HG03039 (cell line): ENCODE measurements around the gene TSLP.
A peak's percentile ranks its signal among the peaks of the same experiment; 100 is the strongest.

Experiments used
- ATAC-seq: cut with Tn5 transposase; IDR thresholded peaks from one replicate; pipeline ENCODE4 v1.9.1; 2021; ENCODE audit warnings: mild to moderate bottlenecking, moderate library complexity; ENCODE audit not compliant: unreplicated experiment

Gene TSLP

DNA sequence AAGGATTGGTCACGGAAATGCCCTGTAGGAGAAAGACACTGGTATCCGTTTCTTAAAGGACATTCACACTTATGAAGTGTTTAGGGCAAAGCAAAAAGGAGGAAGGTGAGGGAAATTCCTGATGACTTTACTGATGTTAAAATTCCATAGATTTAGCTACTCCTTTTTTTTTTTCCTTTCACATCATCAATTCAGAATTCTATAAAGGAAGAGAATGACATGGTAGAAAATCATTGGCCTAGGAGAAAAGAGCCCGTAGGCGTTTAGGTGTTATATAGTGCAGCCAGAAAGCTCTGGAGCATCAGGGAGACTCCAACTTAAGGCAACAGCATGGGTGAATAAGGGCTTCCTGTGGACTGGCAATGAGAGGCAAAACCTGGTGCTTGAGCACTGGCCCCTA is at the start of gene TSLP:
TSLP (plus strand) TSS at position 301 of the 400 bp plus-strand sequence. CDS start 178 bp downstream, outside the sequence.
- ATAC-seq: no peak

GRCh38 chr5:111022301-111022700 is 49.2 kb upstream of the TSLP start:
- no peak for ATAC-seq

- no peak for ATAC-seq
These were observed 42.6 kb upstream of the TSLP start for GRCh38 chr5:111028865-111029264.

DNA sequence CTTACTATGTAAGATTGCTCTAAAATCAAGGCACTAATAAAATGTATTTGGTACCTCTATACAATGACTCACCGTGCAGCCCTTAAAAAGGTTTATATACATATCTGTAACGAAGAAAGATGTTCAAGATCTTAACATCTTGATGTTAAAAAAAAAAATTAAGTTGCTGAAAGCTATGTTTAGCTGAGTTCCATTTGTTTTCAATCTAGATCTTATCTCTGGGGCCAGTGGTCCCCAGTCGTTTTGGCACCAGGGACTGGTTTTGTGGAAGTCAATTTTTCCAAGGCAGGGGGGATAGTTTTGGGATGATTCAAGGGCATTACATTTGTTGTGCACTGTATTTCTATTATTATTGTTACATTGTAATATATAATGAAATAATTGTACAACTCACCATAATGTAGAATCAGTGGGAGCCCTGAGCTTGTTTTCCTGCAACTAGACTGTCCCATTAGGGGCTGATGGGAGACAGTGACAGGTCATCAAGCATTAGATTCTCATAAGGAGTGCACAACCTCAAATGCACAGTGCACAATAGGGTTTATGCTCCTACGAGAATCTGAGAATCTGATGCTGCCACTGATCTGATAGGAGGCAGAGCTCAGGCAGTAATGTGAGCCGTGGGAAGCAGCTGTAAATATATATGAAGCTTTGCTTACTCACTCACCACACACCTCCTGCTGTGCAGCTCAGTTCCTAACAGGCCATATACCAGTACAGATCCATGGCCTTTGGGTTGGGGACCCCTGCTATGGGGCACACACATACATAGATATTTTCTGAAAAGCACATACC is 27.6 kb upstream of the TSLP start:
- ATAC-seq: no peak

GRCh38 chr5:111058064-111058463 is 13.4 kb upstream of the TSLP start:
- no peak for ATAC-seq

- ATAC-seq: no peak
These were observed 11.3 kb upstream of the TSLP start for GRCh38 chr5:111060169-111060568.

GRCh38 chr5:111061618-111062017 is 9.9 kb upstream of the TSLP start:
- ATAC-seq: no peak

- ATAC-seq: peak; percentile 61
These were observed 7.7 kb upstream of the TSLP start for GRCh38 chr5:111063709-111064322.

DNA sequence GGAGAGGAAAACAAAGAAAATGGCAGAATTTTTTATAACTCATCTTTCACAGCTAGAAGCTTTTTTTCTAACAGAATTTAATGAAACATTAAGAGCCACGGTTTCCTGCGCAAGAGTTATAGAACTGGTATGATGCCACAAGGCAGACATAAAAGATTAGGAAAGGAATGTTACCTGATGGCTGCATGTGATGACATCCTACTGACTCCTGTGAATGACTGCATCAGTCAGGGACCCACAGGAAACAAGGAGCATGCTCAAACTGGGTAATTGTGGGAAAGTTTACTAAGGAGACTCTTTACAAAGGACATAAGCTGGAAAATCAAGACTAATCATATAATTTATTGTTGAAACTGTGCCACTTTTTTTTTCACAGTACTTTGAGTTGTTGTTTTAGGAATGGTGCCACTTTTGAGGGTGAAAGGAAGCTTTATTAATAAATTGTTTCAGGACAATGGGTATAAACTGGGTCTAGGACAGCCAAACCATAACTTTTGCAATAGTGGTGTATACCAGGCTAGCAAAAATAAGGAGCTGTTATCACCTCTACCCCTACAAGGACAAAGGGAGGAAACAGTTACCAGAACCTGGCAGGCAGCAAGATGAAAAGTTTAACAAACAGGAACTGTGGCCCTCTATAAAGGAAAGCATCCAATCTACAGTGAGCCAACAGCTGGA is 5.1 kb upstream of the TSLP start:
- no peak for ATAC-seq

DNA sequence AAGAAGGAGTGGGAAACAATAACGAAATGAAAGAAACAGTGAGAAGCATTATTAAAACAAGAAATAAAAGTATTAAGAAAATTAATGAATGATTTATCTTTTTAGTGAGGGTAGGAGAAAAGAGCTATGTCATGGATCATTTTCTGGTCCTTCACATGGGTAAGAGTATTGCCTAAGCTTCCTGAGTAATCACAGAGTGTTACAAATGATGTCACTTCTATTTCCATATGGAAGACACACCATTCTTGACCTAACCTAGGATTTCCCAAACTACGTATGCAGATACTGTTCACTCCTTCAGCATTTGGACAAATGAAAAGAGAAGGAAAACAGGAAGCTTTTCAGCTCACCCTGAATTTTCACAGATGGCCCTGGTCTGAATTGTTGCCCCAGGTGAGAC is 3.3 kb upstream of the TSLP start:
- ATAC-seq: no peak

DNA sequence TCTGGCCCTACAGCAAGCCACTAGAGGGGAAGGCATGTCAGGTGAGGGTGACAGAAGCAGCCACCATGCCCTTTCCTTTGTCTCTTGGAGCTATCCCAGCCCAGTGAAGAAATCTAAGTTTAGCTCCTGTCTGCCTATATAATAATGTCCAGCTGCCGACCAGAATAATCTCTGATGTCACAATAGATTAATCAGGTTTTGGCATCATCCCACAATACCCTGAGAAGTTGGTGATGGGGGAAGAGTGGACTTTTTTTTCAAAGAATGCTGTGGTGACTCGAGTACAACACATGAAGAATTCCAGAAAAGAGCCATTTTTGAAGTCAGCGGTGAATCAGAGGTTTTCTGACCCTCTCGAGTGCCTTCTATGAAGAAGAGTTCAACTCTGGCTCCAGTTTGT is 1.7 kb upstream of the TSLP start:
- ATAC-seq: no peak

DNA sequence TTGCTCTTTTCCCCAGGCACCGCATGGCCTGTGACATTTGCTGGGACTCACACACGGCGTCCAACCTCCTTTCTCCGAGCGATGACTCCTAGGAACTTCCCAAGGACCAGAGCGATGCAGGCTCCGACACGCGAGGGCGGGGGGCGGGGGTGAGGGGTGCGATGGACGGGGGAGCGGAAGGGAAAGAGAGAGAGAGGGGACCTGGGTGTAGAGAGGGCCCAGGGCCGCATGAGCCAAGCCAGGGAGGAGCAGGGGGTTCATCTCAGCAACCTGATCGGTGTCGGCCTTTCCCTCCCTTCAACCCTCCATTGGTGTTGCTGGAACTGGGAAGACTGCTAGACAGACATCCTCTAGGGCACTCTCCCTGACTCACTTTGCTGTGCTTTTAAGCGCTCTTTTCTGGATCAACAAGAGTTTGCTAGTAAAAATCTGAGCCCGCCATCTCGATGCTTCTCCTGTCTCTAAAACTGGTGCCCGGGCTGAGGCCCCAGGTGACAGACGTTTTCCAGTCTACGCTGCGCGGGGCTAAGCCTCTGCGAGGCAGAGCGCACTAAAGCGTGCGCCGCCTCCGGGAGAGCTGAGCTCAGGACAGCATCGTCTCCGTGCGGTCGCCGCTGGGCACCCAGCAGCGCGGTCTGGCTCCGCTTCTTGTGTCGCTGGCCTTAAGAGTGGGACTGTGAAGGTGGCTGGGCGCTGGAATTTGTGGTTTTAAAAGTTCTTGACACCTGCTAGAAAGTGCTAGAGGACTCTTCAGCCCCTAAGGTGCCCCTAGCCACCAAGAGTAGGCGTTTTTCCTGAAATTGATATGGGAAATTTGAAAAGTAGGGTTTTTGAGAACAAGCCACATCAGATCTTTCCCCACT is 1.0 kb upstream of the TSLP start:
- ATAC-seq: no peak

- peak; percentile 78 for ATAC-seq
These were observed 1.6 kb downstream of the TSLP start for GRCh38 chr5:111072949-111073682.

DNA sequence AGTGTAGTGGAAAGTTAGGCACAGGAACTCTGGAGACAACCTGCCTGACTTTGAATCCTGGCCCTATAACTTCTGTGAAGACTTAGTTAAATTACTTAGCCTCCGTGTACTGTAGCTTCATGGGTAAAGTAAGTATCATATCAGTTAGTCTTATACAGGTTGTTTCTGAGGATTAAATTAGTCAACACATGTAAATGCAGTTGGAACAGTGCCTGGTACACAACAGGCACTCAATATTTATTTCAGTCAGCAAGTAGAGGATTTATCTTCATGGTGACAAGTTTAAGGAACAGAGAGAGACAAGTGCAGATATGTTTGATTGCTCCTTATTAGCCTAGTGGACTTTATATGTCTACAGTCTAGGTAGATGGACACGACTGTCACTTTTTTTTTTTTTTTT is 2.7 kb downstream of the TSLP start:
- no peak for ATAC-seq

DNA sequence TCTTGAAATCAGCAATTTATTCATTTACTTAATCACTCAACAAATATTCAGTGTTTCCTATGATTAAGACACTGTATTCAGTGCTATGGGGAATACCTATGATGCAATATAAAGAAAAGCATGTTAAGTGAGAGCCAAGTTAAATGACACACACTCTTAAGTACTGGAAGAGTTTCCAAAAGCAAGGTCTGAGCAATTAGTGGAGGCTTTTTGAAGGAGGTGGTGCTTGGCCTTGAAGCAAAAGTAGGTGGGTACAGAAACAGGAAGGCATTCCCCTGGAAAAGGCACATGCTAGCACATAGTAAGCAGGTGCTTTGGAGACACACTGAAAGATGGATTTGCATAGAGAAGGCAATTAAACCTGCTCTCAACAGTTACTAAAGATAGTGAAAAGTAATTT is 4.0 kb downstream of the TSLP start:
- no peak for ATAC-seq

GRCh38 chr5:111076091-111076490 is 4.6 kb downstream of the TSLP start:
- ATAC-seq: no peak

DNA sequence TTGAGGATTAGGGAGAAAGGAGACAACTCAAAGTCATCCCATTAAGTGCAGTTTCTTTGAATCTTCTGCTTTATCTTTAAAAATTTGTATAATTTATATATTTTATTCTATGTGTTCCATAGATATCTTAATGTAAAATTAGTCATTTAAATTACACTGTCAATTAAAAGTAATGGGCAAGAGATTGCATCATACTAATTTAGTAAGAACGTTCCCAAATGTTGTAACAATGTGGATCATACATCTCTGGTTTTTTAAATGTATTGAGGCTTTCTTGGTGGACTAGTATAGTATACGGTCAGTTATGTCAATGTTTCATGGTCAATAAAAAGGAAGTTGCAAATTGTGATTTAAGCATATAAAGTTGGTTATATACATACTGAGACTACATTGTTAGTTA is 6.2 kb downstream of the TSLP start:
- no peak for ATAC-seq

DNA sequence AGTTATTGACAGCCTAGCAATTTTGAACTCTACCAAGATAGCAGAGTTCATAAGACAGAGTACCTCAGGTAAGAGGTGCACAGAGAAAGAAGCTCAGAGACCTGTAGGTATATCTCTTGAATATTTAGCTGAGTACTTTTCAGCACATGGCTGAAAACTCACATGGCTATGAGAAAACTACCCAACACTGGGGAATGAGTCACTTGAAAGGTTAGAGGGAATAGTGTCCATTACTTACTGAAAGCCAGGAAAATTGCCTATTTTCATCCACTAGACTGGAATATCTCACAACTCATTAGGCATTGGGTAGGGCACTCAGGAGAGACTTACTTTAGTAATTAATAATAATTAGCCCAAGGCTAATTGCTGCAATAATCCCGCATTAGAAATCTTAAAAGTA is 8.3 kb downstream of the TSLP start:
- no peak for ATAC-seq

GRCh38 chr5:111083323-111083722 is 11.8 kb downstream of the TSLP start:
- ATAC-seq: no peak

DNA sequence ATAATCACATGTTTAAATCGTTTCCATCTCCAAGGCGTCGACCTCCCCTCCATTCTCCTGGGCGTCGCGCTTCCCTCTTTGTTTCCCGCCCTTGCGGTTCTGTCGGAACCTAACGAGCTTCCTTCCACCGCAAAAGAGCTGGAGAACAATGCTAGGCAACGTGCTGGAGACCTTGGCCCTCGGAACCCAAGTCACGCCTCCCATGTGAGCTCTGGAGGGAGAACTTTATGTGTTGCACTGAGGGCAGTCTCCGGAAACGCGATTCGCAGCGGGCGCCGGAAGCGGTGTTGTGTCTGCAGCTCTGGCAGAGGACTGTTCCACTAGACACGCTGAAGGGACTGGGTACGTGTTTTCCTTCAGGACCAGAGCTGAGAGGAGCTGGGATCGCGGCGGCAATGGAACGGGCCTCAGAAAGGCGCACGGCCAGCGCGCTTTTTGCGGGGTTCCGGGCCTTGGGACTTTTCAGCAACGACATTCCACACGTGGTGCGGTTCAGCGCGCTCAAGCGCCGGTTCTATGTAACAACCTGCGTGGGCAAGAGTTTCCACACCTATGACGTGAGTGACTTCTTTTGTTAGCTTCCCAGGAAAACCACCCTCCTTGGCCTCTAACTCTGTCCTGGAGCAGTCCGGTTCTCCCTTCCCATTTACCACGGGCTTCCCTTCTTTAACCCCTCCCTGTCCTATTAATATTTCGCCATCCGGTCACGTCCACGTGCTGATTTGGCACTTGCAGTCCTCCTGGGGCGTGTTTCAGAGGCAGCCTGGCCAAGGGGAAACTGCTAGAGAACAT is 20.7 kb downstream of the TSLP start, which contains the start of gene WDR36:
WDR36 (plus strand) TSS at position 287 of the 792 bp plus-strand sequence; CDS start at position 396, 109 bp downstream.
- peak; percentile 92 for ATAC-seq
